Trophoblast cell (in vitro differentiated cells and primary cell): ENCODE data around the gene B9D2.
"Not testable (repeated sequence)": the region's sequence is repeated elsewhere in the genome, so short reads cannot be mapped to it uniquely, and the experiment has no call there.

Experiments
- DNase-seq, 2 donors: peaks; one replicate each; pipeline ENCODE4 v3.0.0-alpha.2; 2016
- H2AFZ ChIP-seq: 2 replicates; pipeline ENCODE4 v1.6.1; 2013; ENCODE audit warnings: low read length, moderate library complexity, mild to moderate bottlenecking; ENCODE audit not compliant: insufficient read depth, poor library complexity
- H2AK5ac ChIP-seq: 2 replicates; pipeline ENCODE4 v1.6.1; 2013; ENCODE audit warnings: mild to moderate bottlenecking, low read length
- H2BK120ac ChIP-seq: 2 replicates; pipeline ENCODE4 v1.6.1; 2013; ENCODE audit warnings: low read length, mild to moderate bottlenecking, moderate library complexity; ENCODE audit not compliant: insufficient read depth, poor library complexity
- H2BK12ac ChIP-seq: 2 replicates; pipeline ENCODE4 v1.6.1; 2013; ENCODE audit warnings: mild to moderate bottlenecking, low read length, moderate library complexity
- H2BK5ac ChIP-seq: 2 replicates; pipeline ENCODE4 v1.6.1; 2013; ENCODE audit warnings: low read length, low read depth, moderate library complexity, mild to moderate bottlenecking; ENCODE audit not compliant: poor library complexity
- H3K14ac ChIP-seq: 2 replicates; pipeline ENCODE4 v1.6.1; 2013; ENCODE audit warnings: mild to moderate bottlenecking, low read length
- H3K18ac ChIP-seq: 2 replicates; pipeline ENCODE4 v1.6.1; 2013; ENCODE audit warnings: mild to moderate bottlenecking, low read length
- H3K23ac ChIP-seq: 2 replicates; pipeline ENCODE4 v1.6.1; 2013; ENCODE audit warnings: low read length
- H3K27ac ChIP-seq: 2 replicates; pipeline ENCODE4 v1.5.1; 2013; ENCODE audit warnings: low read depth, mild to moderate bottlenecking, inconsistent platforms, low read length, moderate library complexity
- H3K27me3 ChIP-seq: 2 replicates; pipeline ENCODE4 v1.6.1; 2013; ENCODE audit warnings: inconsistent platforms, mild to moderate bottlenecking, low read length, moderate library complexity; ENCODE audit not compliant: insufficient read depth
- H3K36me3 ChIP-seq, 2 experiments: 1 replicate in 1 of 2; 2 replicates in 1 of 2; pipeline ENCODE4 v1.6.1; 2013; ENCODE audit warnings: low read length in 2 of 2, mild to moderate bottlenecking in 2 of 2, moderate library complexity in 1 of 2; ENCODE audit not compliant: insufficient read depth in 2 of 2, control insufficient read depth in 1 of 2
- H3K4ac ChIP-seq: 2 replicates; pipeline ENCODE4 v1.6.1; 2013; ENCODE audit warnings: low read depth, mild to moderate bottlenecking, low read length, moderate library complexity
- H3K4me1 ChIP-seq, 2 experiments: 1 replicate in 1 of 2; 2 replicates in 1 of 2; pipeline ENCODE4 v1.6.1; 2013; ENCODE audit warnings: low read length in 2 of 2, mild to moderate bottlenecking in 2 of 2, moderate library complexity in 1 of 2; ENCODE audit not compliant: insufficient read depth in 2 of 2, control insufficient read depth in 1 of 2
- H3K4me2 ChIP-seq: 2 replicates; pipeline ENCODE4 v1.6.1; 2013; ENCODE audit warnings: inconsistent platforms, mild to moderate bottlenecking, low read length, moderate library complexity
- H3K4me3 ChIP-seq: 2 replicates; pipeline ENCODE4 v1.5.1; 2013; ENCODE audit warnings: mild to moderate bottlenecking, low read depth, low read length, inconsistent platforms
- H3K79me1 ChIP-seq: one replicate; pipeline ENCODE4 v1.6.1; 2013; ENCODE audit warnings: low read length
- H3K79me2 ChIP-seq: 2 replicates; pipeline ENCODE4 v1.6.1; 2013; ENCODE audit warnings: low read length, mild to moderate bottlenecking; ENCODE audit not compliant: control insufficient read depth, insufficient read depth, poor library complexity
- H3K9ac ChIP-seq: 2 replicates; pipeline ENCODE4 v1.6.1; 2013; ENCODE audit warnings: mild to moderate bottlenecking, low read length
- H3K9me3 ChIP-seq: 2 replicates; pipeline ENCODE4 v1.6.1; 2013; ENCODE audit warnings: low read depth, mild to moderate bottlenecking, control low read depth, inconsistent platforms, low read length; ENCODE audit not compliant: insufficient read depth
- H4K12ac ChIP-seq: 2 replicates; pipeline ENCODE4 v1.6.1; 2013; ENCODE audit warnings: low read depth, mild to moderate bottlenecking, low read length, moderate library complexity
- H4K8ac ChIP-seq: 2 replicates; pipeline ENCODE4 v1.6.1; 2013; ENCODE audit warnings: low read depth, mild to moderate bottlenecking, low read length, moderate library complexity
- H4K91ac ChIP-seq: one replicate; pipeline ENCODE4 v1.6.1; 2013; ENCODE audit warnings: low read depth, mild to moderate bottlenecking, low read length, moderate library complexity
- WGBS: extraction: QIAGEN DNeasy Blood & Tissue Kit; methylation state at CpG from one replicate; pipeline ENCODE4 v1.1.7; 2013; ENCODE audit warnings: missing lambda C conversion rate; ENCODE audit not compliant: insufficient read length, insufficient coverage; ENCODE audit errors: extremely low coverage; 5-methylcytosine and 5-hydroxymethylcytosine counted together

The B9D2 gene

DNA sequence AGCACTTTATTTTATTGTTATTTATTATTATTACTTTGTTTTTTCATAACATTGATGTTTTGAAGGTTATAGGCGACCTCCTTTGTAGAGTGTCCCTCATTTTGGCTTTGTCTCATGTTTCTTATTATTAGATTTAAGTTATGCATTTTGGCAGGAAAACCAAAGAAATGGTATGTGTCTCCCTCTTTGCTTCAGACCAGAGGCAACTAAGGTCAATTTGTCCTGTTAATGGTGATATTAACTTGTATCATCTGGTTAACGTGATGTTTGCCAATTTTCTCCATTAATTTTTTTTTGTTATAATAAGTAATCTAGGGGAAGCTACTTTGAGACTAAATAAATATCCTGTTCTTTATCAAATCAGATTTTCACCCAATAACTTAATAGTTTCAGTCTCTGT, 8.6 kb upstream of the B9D2 start:
- Histone ChIP-seq H2AFZ (no peak overlapping the region), H3K79me1 (peaks cover 3% of the 10 kb centered on the region), H3K27me3 (no peaks in the 10 kb centered on the region), H3K4ac (no peak overlapping the region), H3K79me2 (no peaks in the 10 kb centered on the region), H3K4me3 (no peak overlapping the region), H4K91ac (no peak overlapping the region), H3K4me2 (no peak overlapping the region), H3K14ac (no peak overlapping the region), H2AK5ac (no peak overlapping the region), H2BK12ac (no peak overlapping the region), H3K27ac (no peak overlapping the region), H2BK120ac (no peak overlapping the region), H3K23ac (no peak overlapping the region), H3K18ac (no peak overlapping the region), H4K12ac (no peak overlapping the region), H3K9me3 (peaks cover 1% of the 10 kb centered on the region), H3K9ac (no peak overlapping the region), H2BK5ac (no peak overlapping the region), H4K8ac (no peak overlapping the region), H3K4me1 (no peaks in the 10 kb centered on the region), H3K36me3 (no peaks in the 10 kb centered on the region)
- WGBS, result no CpG with 5 or more reads among the region's 2 CpGs
- no peak for DNase-seq

DNA sequence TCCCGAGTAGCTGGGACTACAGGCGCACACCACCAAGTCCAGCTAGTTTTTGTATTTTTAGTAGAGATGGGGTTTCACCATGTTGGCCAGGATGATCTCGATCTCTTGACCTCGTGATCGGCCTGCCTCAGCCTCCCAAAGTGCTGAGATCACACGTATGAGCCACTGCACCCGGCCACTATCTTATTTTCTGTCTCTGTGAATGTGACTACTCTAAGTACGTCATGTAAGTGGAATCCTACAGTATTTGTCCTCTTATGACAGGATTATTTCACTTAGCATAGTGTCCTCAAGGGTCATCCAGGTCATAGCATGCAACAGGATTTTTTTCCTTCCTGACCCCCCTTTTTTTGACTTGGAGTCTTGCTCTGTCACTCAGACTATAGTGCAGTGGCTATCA, 7.6 kb upstream of the B9D2 start:
- no CpG with 5 or more reads among the region's 8 CpGs for WGBS

DNA sequence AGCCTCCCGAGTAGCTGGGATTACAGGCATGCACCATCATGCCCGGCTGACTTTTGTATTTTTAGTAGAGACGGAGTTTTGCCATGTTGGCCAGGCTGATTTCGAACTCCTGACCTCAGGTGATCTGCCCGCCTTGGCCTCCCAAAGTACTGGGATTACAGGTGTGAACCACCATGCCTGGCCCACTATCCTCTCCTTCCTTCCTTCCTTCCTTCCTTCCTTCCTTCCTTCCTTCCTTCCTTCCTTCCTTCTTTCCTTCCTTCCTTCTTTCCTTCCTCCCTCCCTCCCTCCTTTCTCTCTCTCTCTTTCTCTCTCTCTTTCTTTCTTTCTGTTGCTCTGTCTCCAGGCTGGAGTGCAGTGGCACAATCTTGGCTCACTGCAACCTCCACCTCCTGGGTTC, 7.2 kb upstream of the B9D2 start:
- H2BK5ac ChIP-seq, H3K9ac ChIP-seq, H2BK12ac ChIP-seq, H3K79me1 ChIP-seq, H3K4me2 ChIP-seq, H3K9me3 ChIP-seq, H3K14ac ChIP-seq, H2AFZ ChIP-seq, H3K4me3 ChIP-seq, H3K79me2 ChIP-seq, H3K27ac ChIP-seq, H4K8ac ChIP-seq, H3K23ac ChIP-seq, H2AK5ac ChIP-seq, H4K91ac ChIP-seq, H3K18ac ChIP-seq, H3K27me3 ChIP-seq, H3K4ac ChIP-seq, H3K36me3 ChIP-seq, H3K4me1 ChIP-seq, H2BK120ac ChIP-seq, DNase-seq, H4K12ac ChIP-seq: not testable (repeated sequence)
- WGBS, result no CpG with 5 or more reads among the region's 5 CpGs

More for the DNA sequence above, 7.6 kb upstream of the B9D2 start:
- Histone ChIP-seq H2AFZ (no peak overlapping the region), H2BK12ac (no peak overlapping the region), H3K9me3 (peaks cover 1% of the 10 kb centered on the region), H4K91ac (no peak overlapping the region), H3K4ac (no peak overlapping the region), H3K36me3 (no peaks in the 10 kb centered on the region), H3K9ac (no peak overlapping the region), H4K8ac (no peak overlapping the region), H3K27me3 (no peaks in the 10 kb centered on the region), H3K27ac (no peak overlapping the region), H3K79me1 (peaks cover 3% of the 10 kb centered on the region), H3K4me3 (no peak overlapping the region), H3K79me2 (no peaks in the 10 kb centered on the region), H3K14ac (no peak overlapping the region), H2AK5ac (no peak overlapping the region), H2BK120ac (no peak overlapping the region), H3K4me2 (no peak overlapping the region), H3K18ac (no peak overlapping the region), H3K23ac (no peak overlapping the region), H2BK5ac (no peak overlapping the region), H3K4me1 (no peaks in the 10 kb centered on the region), H4K12ac (no peak overlapping the region)
- DNase-seq, result peak; percentile 74 to 82

DNA sequence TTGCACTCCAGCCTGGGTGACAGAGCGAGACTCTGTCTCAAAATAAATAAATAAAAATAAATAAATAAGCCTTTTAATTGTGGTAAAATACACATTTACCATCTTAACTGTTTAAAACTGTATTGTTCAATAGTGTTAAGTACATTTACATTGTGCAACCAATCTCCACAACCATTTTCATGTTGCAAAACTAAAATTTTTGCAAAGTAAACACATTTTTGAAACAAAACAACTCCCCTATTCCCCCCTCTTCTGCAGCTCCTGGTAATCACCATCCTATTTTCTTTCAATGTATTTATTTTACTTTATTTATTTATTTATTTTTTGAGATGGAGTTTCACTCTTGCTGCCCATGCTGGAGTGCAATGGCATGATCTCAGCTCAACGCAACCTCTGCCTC, 5.8 kb upstream of the B9D2 start:
- peaks cover 1% of the 10 kb centered on the region for H3K9me3 ChIP-seq
- H3K79me2 ChIP-seq, result no peaks in the 10 kb centered on the region
- H3K4me3 ChIP-seq, result no peak overlapping the region
- H2BK12ac ChIP-seq, result no peak overlapping the region
- peaks cover 0 to 1% of the 10 kb centered on the region in 2 experiments for H3K4me1 ChIP-seq
- no peak overlapping the region for H2AK5ac ChIP-seq
- H2BK5ac ChIP-seq, result no peak overlapping the region
- no peak overlapping the region for H2BK120ac ChIP-seq
- no peak overlapping the region for H3K23ac ChIP-seq
- no peak overlapping the region for H3K27ac ChIP-seq
- no peak overlapping the region for H3K4ac ChIP-seq
- H3K79me1 ChIP-seq, result no peaks in the 10 kb centered on the region
- no peak overlapping the region for H4K12ac ChIP-seq
- no peaks in the 10 kb centered on the region for H3K27me3 ChIP-seq
- no CpG with 5 or more reads among the region's 2 CpGs for WGBS
- no peaks in the 10 kb centered on the region for H3K36me3 ChIP-seq
- no peak overlapping the region for H3K9ac ChIP-seq
- H4K8ac ChIP-seq, result no peak overlapping the region
- no peak overlapping the region for H4K91ac ChIP-seq
- no peak overlapping the region for H3K18ac ChIP-seq
- H2AFZ ChIP-seq, result no peak overlapping the region
- no peak overlapping the region for H3K4me2 ChIP-seq
- DNase-seq, result no peak
- H3K14ac ChIP-seq, result no peak overlapping the region
